H1 (cell line): ENCODE measurements around the gene GNAQ. TPM values are rescaled to one million over a fixed set of nuclear protein-coding genes. Genes with fewer than 3 reads are reported as not detected.

Source experiments
- HDAC2 ChIP-seq, 2 experiments: fragments of 300-600 bp in 1 of 2; sonication (generic) in 1 of 2; IDR thresholded peaks; 2 replicates each; pipeline ENCODE4 v1.6.1; 2011 to 2012; ENCODE audit warnings: low read depth in 2 of 2, low read length in 2 of 2, mild to moderate bottlenecking in 2 of 2, moderate library complexity in 2 of 2, borderline replicate concordance in 1 of 2, inconsistent platforms in 1 of 2
- polyA plus RNA-seq, 7 experiments: library from polyadenylated mRNA; depleted of rRNA in 3 of 7; stranded (reverse) in 5 of 7; unstranded in 2 of 7; fragments of >200 nt in 5 of 7; fragments of 200-250 nt in 2 of 7; gene quantifications; 1 replicate in 5 of 7; 2 replicates in 1 of 7; 4 replicates in 1 of 7; pipeline versions ENCODE4 v1.2.1 to v1.2.3, GENCODE V29; 2011 to 2013; ENCODE audit warnings: missing spikeins in 2 of 7, mixed read lengths in 2 of 7
- total RNA-seq: library from RNA; stranded (reverse); fragmentation: NEBNext Ultra II Directional; extraction: Animal tissue kit (Norgen Biotek cat#: 25700); gene quantifications from 2 replicates; pipeline ENCODE4 v1.2.1, GENCODE V29; 2021

The GNAQ gene
- total and polyA plus RNA-seq, 2 of the 8 experiments (the other 6 are each of a cell fraction or from before 2014, with no cell fraction given) = 22.8 to 63.8 TPM

DNA sequence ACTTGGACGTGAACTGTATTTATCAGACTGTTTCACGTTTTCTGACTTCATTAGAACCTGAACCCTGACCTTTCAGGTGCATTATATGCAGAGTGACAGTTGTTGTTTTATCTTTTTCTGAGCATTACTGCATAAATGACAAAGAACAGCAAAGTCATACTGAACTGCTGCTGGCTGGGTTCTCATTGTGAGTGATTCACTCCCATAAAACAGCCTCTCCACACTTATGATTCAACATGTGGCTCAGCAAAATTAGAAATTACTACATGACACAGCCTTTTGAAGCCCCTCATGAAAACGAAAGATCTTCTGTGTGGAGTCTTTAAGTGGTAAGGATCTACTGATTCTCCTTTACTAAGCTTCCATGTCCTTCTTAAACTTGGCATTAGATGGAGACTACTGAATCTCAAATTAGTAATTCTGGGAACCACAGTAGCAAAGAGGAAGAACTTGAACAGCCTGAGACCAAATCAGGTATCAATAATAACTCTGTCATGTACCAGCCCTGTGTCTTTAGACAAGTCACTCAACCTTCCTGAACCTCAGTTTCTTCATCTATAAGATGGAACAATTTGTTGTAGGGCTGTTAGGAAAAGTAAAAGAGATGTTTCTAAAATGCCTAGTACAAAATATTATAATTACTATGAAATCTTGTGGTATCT lies 211.2 kb downstream of the GNAQ start (continued):
- TF ChIP-seq HDAC2 (IDR thresholded peaks at IDR 0.05; ENCODE audit: borderline replicate concordance in 1 of 2, low read depth in 2 of 2, low read length in 2 of 2) = no peak
